GM18508 (cell line): Measurements from ENCODE around the gene TMEM131L.
"Not testable (repeated sequence)": the region's sequence is repeated elsewhere in the genome, so short reads cannot be mapped to it uniquely, and the experiment has no call there.

Experiments
- ATAC-seq: cut with Tn5 transposase; IDR thresholded peaks from one replicate; pipeline ENCODE4 v1.9.1; 2021; ENCODE audit warnings: moderate number of reproducible peaks; ENCODE audit not compliant: insufficient read depth, unreplicated experiment

Gene TMEM131L

DNA sequence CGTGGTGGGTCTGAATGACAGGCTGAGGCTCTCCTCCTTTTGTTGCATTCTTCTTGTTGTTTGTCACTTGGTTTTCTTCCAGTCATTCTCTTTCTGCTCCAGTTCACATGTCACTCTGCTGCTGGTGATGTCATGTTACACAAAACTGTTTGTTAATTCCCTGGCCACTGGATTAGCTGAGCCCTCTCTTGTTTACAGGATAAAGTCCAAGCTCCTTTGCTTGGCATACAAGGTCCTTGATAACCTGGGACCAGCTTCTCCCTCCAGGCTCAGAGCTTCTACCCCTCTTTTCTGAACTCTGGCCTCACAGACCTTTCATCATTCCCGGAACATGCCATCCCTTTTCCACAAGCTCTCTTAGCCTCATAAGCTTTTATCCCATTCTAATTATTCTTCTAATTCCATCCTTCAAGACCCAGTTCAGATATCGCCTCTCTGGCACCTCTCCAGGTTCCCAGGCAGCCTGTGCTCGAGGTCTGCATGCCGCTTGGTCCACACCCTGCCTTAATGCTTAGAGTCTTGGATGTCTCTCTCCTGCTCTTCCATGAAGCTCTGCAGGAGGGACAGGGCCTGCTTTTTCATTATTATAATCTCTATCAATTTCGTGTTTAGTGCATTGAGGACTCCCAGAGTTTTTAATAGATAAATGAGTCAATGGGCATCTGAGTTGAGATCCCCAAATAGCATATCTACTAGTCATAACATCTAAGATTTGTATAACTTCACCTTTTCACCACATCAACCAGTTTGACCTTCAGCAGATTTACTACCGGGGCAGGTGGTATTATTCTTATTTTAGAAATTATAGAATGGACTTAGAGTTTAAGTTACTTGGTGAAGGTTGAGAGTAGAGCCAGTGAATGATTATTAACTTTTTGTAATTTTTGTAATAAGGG is 98.7 kb downstream of the TMEM131L start:
- no peak for ATAC-seq

GRCh38 chr4:153566631-153567150 is 100.5 kb downstream of the TMEM131L start:
- ATAC-seq: no peak

GRCh38 chr4:153567660-153568059 is 101.5 kb downstream of the TMEM131L start:
- not testable (repeated sequence) for ATAC-seq

- peak; percentile 47 for ATAC-seq
Observed at GRCh38 chr4:153570228-153570973, 104.2 kb downstream of the TMEM131L start.

DNA sequence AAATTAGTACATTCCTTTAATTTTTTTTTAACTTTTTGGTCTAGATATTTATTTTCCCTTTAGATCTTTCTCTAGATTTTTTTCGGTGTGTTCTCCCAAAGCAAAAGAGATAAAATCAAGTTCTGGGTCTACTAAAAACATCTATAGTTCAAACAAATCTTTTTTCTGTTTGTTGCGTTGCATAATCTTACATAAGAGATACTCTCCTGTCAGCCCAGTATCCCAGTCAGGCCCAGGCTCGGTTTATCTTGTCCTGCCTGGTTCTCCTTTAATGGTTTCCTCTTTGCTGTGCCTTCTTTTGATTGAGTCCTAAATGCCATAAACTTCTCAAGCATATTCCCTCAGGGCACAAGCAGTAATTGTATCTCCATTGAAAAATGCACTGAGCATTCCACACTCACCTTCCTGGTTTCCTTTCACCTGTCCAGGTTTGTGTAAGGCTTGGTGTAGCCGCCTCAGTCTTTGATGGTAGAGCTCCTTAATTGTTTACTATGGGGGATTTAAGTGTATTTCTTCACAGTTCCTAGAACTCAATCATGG is 104.9 kb downstream of the TMEM131L start:
- no peak for ATAC-seq

GRCh38 chr4:153572609-153573008 is 106.4 kb downstream of the TMEM131L start:
- no peak for ATAC-seq

DNA sequence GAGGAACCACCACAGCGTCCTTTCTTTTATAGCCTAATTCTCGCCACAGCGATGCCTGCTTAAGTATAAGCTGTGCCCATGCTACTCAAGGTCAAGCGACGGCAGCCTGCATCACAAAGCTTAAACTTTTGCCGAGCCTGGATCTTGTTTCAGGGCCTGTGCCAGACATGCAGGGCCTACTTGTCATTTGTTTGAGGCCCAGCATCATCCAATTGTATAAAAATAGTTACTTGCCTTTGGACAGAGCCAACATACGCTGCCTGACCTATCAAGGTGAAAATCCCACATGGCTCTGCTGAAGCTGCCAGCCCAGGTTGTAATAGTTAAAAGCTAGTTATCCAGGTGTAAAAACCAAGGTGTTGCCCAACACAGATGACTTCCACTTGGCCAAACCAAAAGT is 107.1 kb downstream of the TMEM131L start:
- no peak for ATAC-seq

DNA sequence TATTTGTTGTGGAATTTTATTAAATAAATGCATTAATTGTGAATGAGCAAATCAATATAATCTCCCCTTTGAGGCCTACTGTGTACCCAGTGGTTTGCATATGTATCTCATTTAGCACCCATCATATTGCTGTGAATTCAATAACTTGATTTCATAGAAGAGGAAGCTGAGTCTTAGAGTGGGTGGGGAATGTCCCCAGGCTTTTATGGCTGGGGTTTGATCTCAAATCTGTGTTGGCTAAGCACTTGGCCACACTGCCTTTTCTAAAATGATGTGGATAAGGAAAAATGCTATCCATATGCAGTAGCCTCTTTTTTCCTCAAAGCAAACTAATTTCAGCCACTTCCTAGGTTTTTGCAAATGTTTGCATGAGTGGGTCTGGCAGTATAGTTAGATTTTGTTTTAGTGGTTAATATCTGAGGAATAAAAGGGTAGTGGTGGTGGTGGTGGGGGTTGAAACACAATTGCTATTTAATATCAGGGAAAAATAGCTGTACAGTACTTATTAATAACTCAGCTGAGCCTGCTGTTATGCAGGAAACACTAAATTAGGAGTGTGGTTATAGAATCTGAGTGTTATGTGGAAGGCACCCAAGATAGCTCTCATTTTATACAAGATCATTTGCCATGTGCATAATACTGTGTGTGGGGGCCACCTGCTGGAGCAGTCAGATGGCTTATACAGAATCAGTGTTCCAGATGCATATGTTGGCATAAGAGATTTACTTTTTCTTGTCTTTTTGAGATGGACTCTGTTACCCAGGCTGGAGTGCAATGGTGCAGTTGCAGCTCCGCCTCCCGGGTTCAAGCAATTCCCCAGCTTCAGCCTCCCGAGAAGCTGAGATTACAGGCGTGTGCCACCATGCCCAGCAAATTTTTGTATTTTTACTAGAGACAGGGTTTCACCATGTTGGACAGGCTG is 108.0 kb downstream of the TMEM131L start:
- no peak for ATAC-seq

DNA sequence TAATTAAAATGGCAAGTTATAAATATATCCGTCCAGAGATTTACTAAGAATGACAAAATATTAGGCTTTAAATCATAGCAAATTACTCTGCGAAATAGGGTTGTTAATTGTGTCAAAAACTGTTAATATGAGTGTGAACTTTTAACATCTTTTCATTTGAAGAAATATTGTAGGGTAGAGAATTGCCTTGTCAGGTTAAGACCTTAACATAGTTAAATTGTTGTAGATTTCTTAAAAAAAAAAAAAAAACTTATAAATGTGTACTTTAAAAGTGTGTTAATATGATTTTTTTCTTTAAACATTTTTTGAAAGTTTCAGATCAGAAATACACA is 110.2 kb downstream of the TMEM131L start:
- no peak for ATAC-seq

- ATAC-seq: no peak
Observed at GRCh38 chr4:153577053-153577452, 110.9 kb downstream of the TMEM131L start.

GRCh38 chr4:153579410-153579809 is 113.2 kb downstream of the TMEM131L start:
- ATAC-seq: no peak

DNA sequence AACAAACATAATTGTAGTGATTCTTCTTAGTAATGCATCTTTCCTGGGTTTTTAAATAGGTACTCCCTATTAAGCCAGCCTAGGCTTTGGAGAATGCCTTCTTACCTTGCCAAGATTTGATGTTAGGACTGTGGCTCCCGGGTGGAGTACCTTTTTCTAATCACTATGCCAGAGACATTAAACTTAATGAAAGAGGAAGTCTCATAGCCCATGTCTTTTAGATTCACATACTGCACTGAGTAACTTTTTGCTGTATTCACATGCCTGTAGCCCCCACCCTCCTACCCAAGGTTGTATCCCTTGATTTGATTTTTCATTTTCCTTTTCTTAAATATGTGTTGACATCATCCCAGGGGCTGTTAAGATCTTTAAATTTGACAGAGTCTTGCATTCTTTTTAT is 113.7 kb downstream of the TMEM131L start:
- ATAC-seq: no peak

- no peak for ATAC-seq
Observed at GRCh38 chr4:153582954-153583702, 117.0 kb downstream of the TMEM131L start.

GRCh38 chr4:153585026-153585425 is 118.9 kb downstream of the TMEM131L start:
- no peak for ATAC-seq

DNA sequence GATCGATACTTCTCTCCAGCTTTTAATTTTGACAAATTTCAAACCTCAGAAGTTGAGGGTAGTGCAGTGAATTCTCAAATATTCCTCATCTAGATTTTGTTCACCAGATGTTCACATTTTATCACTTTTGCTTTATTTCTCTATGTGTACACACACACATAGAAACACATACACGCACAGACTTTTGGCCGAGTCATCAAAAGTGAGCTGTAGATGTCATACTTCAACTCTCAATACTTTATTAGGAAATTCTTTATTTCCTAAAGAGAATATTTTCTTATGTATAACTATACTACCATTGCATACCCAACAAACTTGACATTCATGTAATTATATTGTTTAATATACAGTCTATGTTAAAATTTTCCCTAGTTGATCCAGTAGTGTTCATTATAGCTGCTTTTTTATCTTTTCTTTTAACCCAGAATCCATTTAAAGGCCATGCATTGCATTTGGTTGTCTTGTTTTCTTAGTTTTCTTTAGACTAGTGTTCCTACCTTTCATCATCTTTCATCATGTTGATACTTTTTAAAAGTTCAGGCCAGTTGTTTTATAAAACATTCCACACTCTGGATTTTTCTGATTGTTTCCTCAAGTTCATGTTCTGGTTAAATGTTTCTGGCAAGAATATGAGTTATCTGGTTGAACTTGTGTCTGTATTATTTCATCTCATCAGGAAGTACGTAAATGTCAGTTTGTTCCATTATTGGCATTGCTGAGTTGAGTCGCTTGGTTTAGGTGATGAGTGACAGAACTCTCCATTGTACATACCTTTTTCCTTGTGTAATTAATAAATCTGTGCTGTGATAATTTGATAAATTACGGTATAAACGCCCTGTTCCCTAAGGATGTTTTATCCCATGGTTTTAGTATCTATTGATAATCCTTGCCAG is 123.8 kb downstream of the TMEM131L start:
- ATAC-seq: no peak

DNA sequence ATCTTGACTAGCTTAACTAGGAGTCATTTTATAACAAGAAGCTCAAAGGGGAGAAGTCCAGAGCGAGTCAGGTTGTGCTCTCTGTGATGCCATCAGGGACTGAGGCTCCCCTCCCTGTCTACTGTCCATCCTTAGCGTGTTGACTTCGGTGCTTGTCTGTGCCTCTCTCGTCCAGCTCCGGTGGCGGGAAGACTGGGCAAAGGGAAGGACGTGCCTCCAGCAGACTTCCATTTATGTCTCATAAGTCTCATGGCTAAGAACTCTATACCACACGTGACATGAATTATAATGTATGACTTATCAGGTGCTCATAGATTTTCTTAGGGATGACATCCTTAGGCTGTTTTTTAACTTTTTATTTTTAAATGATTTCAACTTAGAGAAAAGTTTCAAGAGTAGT is 125.3 kb downstream of the TMEM131L start:
- ATAC-seq: no peak

- no peak for ATAC-seq
Observed at GRCh38 chr4:153592064-153592463, 125.9 kb downstream of the TMEM131L start.

GRCh38 chr4:153593161-153593560 is 127.0 kb downstream of the TMEM131L start:
- no peak for ATAC-seq
